Activated B cell treated with CpG ODN at 0.5 μM for 24 hours (primary cell): Measurements from ENCODE around the gene CTNNA2. TPM values are rescaled to one million over a fixed set of nuclear protein-coding genes. Genes with fewer than 3 reads are reported as not detected.

ENCODE experiments used
- ATAC-seq: fragments of 200-7000 bp; cut with Tn5 transposase; one replicate; pipeline ENCODE4 v1.10.0; 2021; ENCODE audit warnings: low read depth, mild to moderate bottlenecking, moderate library complexity
- CTCF ChIA-PET: fragments of 350-600 bp; sonication (Branson Sonifier 250); formaldehyde crosslinking; loops from one replicate; lab custom pipeline; 2021; ENCODE audit warnings: antibody characterized with exemption; lab: Charles Lee
- POLR2A ChIA-PET: fragments of 350-600 bp; sonication (Branson Sonifier 250); formaldehyde crosslinking; loops from one replicate; lab custom pipeline; 2021; ENCODE audit warnings: antibody characterized with exemption; lab: Charles Lee
- DNase-seq: peaks from one replicate; pipeline ENCODE4 v3.0.0; 2022
- H3K27ac Mint-ChIP-seq: one replicate; pipeline ENCODE4 v1.8.0; 2020; ENCODE audit warnings: mixed read lengths
- H3K27me3 Mint-ChIP-seq: one replicate; pipeline ENCODE4 v1.8.0; 2021; ENCODE audit warnings: mixed read lengths
- H3K36me3 Mint-ChIP-seq: one replicate; pipeline ENCODE4 v1.8.0; 2021; ENCODE audit warnings: low read depth, mixed read lengths
- H3K4me1 Mint-ChIP-seq: one replicate; pipeline ENCODE4 v1.8.0; 2021; ENCODE audit warnings: mixed read lengths
- H3K4me3 Mint-ChIP-seq: one replicate; pipeline ENCODE4 v1.8.0; 2020; ENCODE audit warnings: mild to moderate bottlenecking, mixed read lengths
- H3K9me3 Mint-ChIP-seq: one replicate; pipeline ENCODE4 v1.8.0; 2020; ENCODE audit warnings: mixed read lengths
- intact Hi-C: fragments of 100-400 bp; cut with micrococcal nuclease; formaldehyde crosslinking; loops from one replicate; pipeline ENCODE4 v1.15.1; 2024
- total RNA-seq: library from RNA; stranded (reverse); gene quantifications from 2 replicates; pipeline ENCODE4 v1.2.3, GENCODE V29; 2022
- TF ChIP-seq, protein P1 (sequence below): fragments of 200-600 bp; IDR thresholded peaks from one replicate; pipeline ENCODE4 v1.8.0; 2022; ENCODE audit warnings: antibody characterized with exemption, mild to moderate bottlenecking

Gene CTNNA2
- total RNA-seq, 1 donor from 2014 or later = not detected

DNA sequence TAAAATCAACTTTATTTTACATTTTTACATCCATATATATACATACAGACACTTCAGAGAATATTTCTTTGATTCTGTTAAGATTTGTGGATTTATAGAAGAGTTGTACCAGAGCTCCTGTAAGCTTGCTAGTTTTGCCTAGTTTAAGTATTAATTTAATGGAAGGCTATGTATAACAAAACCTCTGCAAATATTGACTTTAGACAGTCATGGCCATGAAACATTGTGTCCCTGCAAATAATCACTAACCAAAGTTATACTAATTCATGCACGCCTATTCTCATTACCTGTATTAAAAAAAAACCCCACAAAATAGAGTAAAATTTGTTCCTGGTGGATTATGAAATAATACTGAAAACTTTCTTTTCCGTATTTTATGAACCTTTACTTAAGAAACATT lies 379.3 kb downstream of the CTNNA2 start:
- H3K9me3 Mint-ChIP-seq = no peaks in the 10 kb centered on the region
- POLR2A ChIA-PET = no interaction called here

DNA sequence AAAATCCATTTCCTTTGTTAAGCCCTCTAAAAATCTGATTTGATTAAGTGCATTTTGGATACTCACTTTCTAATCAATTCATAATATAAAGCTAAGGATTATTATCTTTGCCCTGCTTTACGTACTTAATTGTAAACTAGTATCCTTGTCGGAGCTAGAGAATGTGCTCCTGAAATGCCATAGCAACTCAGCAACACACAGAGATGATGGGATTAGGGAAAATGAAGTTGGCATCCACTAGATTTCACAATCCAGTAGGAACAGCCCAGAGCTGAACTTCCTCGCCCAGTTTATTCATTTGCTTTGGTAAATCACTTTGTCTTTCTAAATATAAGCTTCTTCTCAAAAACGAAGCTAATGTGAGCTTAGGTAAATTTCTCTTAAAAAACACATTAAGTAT lies 386.3 kb downstream of the CTNNA2 start:
- no peak for ATAC-seq
- CTCF ChIA-PET = no interaction called here
- intact Hi-C loops = no loop called here
- no peaks in the 10 kb centered on the region for H3K4me1 Mint-ChIP-seq
- H3K36me3 Mint-ChIP-seq = no peaks in the 10 kb centered on the region
- H3K9me3 Mint-ChIP-seq = no peaks in the 10 kb centered on the region
- H3K27me3 Mint-ChIP-seq = no peaks in the 10 kb centered on the region
- POLR2A ChIA-PET = no interaction called here
- H3K27ac Mint-ChIP-seq = no peak overlapping the region
- TF ChIP-seq, protein P1, sequence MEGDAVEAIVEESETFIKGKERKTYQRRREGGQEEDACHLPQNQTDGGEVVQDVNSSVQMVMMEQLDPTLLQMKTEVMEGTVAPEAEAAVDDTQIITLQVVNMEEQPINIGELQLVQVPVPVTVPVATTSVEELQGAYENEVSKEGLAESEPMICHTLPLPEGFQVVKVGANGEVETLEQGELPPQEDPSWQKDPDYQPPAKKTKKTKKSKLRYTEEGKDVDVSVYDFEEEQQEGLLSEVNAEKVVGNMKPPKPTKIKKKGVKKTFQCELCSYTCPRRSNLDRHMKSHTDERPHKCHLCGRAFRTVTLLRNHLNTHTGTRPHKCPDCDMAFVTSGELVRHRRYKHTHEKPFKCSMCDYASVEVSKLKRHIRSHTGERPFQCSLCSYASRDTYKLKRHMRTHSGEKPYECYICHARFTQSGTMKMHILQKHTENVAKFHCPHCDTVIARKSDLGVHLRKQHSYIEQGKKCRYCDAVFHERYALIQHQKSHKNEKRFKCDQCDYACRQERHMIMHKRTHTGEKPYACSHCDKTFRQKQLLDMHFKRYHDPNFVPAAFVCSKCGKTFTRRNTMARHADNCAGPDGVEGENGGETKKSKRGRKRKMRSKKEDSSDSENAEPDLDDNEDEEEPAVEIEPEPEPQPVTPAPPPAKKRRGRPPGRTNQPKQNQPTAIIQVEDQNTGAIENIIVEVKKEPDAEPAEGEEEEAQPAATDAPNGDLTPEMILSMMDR = no peak
- no peak overlapping the region for H3K4me3 Mint-ChIP-seq
- DNase-seq = no peak

More for the DNA sequence above, 379.3 kb downstream of the CTNNA2 start:
- H3K36me3 Mint-ChIP-seq = no peaks in the 10 kb centered on the region
- intact Hi-C loops = no loop called here
- TF ChIP-seq, protein P1 = no peak
- no peaks in the 10 kb centered on the region for H3K4me1 Mint-ChIP-seq
- CTCF ChIA-PET = no interaction called here
- H3K27me3 Mint-ChIP-seq = no peaks in the 10 kb centered on the region
- no peak overlapping the region for H3K27ac Mint-ChIP-seq
- ATAC-seq (no peak), DNase-seq (no peak)
- no peak overlapping the region for H3K4me3 Mint-ChIP-seq

DNA sequence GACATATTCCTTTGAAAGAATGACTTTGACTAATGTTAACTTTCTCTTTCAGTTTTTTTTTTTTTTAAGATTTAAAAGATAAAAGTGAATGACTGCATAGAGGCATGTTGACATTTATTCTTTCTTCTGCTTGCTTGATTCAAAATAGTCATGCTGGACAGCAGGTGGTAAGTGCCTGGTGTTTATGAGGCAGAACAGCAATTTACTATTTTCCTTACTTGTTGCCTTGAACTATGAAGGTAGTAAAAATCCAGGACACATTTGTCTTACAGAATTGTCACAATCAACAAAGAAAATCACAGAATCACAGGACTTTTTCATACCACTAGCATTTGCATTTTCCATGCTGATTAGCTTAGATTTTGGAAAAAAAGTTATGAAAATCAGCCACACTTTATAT lies 388.3 kb downstream of the CTNNA2 start:
- Mint-ChIP-seq H3K27me3 (no peaks in the 10 kb centered on the region), H3K4me1 (no peaks in the 10 kb centered on the region), H3K36me3 (no peaks in the 10 kb centered on the region), H3K9me3 (no peaks in the 10 kb centered on the region), H3K4me3 (no peak overlapping the region), H3K27ac (no peak overlapping the region)
- DNase-seq = no peak
- ChIA-PET POLR2A (no interaction called here), CTCF (no interaction called here)
- intact Hi-C loops = no loop called here
- TF ChIP-seq, protein P1 = no peak
- ATAC-seq = no peak

DNA sequence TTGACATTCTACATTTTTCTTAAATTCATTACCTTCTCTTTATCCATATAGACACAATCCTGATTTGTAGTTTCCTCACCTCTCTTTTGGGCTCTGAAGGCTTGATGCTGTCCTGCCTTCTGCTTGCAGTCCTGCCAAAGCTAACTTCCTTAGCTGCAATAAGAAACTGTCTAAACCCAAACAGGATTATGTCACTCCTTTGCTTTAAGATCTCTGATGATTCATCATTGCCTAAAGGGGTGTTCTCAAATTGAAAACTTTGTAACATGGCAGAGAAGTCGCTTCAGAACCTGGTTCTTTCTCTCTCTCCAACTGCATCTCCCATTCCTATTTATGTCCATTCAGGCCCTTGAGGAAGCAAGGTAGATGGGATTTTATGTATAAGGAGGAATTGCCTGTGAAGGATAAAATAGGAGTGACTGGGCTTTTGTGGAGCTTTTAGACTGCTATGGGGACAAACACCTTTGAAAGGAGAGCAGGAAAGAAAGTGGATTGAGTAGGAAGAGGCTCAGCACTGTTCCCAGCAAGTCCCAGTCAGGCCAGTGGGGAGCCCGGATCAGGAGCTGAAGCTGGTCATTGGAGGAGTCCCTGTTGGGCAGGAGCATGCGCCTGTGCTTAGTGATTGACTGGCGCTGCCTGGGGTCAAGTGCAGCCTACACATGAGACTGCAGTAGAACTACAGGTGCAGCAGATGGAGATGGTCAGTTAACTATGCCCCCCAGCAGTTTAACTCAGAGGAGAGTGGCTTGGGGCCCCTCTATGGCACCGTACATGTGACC lies 390.6 kb downstream of the CTNNA2 start:
- POLR2A ChIA-PET = no interaction called here
- CTCF ChIA-PET = no interaction called here
- intact Hi-C loops = no loop called here
- H3K4me1 Mint-ChIP-seq = no peaks in the 10 kb centered on the region
- no peaks in the 10 kb centered on the region for H3K36me3 Mint-ChIP-seq
- TF ChIP-seq, protein P1 = no peak
- no peaks in the 10 kb centered on the region for H3K27me3 Mint-ChIP-seq
- H3K27ac Mint-ChIP-seq = no peak overlapping the region
- no peak for DNase-seq
- no peak overlapping the region for H3K4me3 Mint-ChIP-seq
- H3K9me3 Mint-ChIP-seq = no peaks in the 10 kb centered on the region
- ATAC-seq = no peak

DNA sequence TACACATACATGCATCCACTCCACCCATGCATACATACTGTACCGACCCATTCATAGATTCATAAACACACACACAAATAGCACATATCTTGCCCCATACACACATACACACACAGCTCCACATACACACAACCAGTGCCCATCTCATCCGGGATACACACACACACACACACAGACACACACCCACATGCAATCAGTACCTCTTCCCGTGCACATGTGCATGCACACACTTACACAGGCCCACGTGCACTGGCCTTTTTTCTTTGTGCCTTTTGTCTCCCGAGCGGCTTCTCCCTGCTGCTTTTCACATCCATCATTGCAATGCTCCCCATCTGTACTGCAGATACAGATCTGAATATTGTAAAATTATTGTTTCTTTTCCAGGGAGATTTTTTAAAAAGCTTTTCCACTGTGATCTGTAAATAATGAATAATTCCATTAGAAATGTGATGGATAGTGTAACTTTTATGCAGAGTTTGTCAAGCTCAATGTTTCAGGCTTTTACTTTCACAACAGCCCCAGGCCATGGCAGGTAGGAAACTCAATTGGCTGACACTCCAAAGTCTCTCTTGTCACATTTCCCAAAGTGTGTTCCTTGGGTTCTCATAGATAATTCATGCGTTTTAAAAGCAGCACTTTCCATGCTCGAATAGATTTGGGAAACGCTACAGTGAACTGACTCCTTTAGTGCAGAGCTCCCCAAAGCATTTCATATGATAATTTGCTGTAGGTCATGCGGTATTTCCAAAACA lies 393.5 kb downstream of the CTNNA2 start:
- CTCF ChIA-PET = no interaction called here
- H3K4me1 Mint-ChIP-seq = no peaks in the 10 kb centered on the region
- no peak overlapping the region for H3K4me3 Mint-ChIP-seq

More for the DNA sequence above, 393.5 kb downstream of the CTNNA2 start:
- no peak for DNase-seq
- intact Hi-C loops = no loop called here
- H3K36me3 Mint-ChIP-seq = no peaks in the 10 kb centered on the region
- TF ChIP-seq, protein P1 = no peak
- no peak for ATAC-seq
- H3K9me3 Mint-ChIP-seq = no peaks in the 10 kb centered on the region
- H3K27ac Mint-ChIP-seq = no peak overlapping the region
- H3K27me3 Mint-ChIP-seq = no peaks in the 10 kb centered on the region
- POLR2A ChIA-PET = no interaction called here
